Activated CD8-positive, alpha-beta T cell treated with anti-CD3 and anti-CD28 coated beads, Interleukin-2, amount 10 ng/mL, durations not matched to agents 7 days and 5 days (primary cell): ENCODE data around the gene SELPLG. TPM values are rescaled to one million over a fixed set of nuclear protein-coding genes. Genes with fewer than 3 reads are reported as not detected.

Experiments used
- ATAC-seq: fragments of 150-1000 bp; cut with Tn5 transposase; one replicate; pipeline ENCODE4 v1.10.0; 2021; ENCODE audit warnings: moderate library complexity
- CTCF ChIA-PET: fragments of 350-600 bp; sonication (Branson Sonifier 250); formaldehyde crosslinking; loops from one replicate; lab custom pipeline; 2021; ENCODE audit warnings: antibody characterized with exemption; lab: Charles Lee
- POLR2A ChIA-PET: fragments of 350-600 bp; sonication (Branson Sonifier 250); formaldehyde crosslinking; loops from one replicate; lab custom pipeline; 2021; ENCODE audit warnings: antibody characterized with exemption; lab: Charles Lee
- DNase-seq: peaks from one replicate; pipeline ENCODE4 v3.0.0-alpha.2; 2020
- H3K27ac Mint-ChIP-seq: one replicate; pipeline ENCODE4 v1.8.0; 2021; ENCODE audit warnings: mild to moderate bottlenecking, mixed read lengths
- H3K27me3 Mint-ChIP-seq: one replicate; pipeline ENCODE4 v1.8.0; 2021; ENCODE audit warnings: low read depth, mixed read lengths
- H3K36me3 Mint-ChIP-seq: one replicate; pipeline ENCODE4 v1.8.0; 2021; ENCODE audit warnings: low read depth, mixed read lengths
- H3K4me1 Mint-ChIP-seq: one replicate; pipeline ENCODE4 v1.8.0; 2021; ENCODE audit warnings: low read depth, mixed read lengths
- H3K4me3 Mint-ChIP-seq: one replicate; pipeline ENCODE4 v1.8.0; 2021; ENCODE audit warnings: mild to moderate bottlenecking, mixed read lengths
- H3K9me3 Mint-ChIP-seq: one replicate; pipeline ENCODE4 v1.8.0; 2022; ENCODE audit warnings: mixed read lengths; ENCODE audit not compliant: insufficient read depth
- total RNA-seq, 2 experiments: library from RNA; stranded (reverse); gene quantifications; one replicate each; pipeline ENCODE4 v1.2.3, GENCODE V29; 2021

Gene SELPLG
- 100 to 1,000 TPM; 144 to 150 TPM for total RNA-seq

- DNase-seq (peak; percentile 92), ATAC-seq (peak; percentile 59)
- Mint-ChIP-seq H3K27ac (peak within 1 kb of the TSS; percentile 99), H3K36me3 (peaks cover 55% of the 10 kb centered on the region), H3K4me3 (peak within 1 kb of the TSS; percentile 100), H3K27me3 (no peaks in the 10 kb centered on the region), H3K9me3 (no peaks in the 10 kb centered on the region), H3K4me1 (peaks cover 63% of the 10 kb centered on the region)
- ChIA-PET POLR2A (interaction anchor here (1.1 to 10.9 kb wide), 10 partner anchors 8 to 223 kb away, joined by 3 to 121 read pairs (median 5); partner anchors contain the start of genes ISCU, SART3 and SSH1), CTCF (interaction anchor here (1.3 to 13.3 kb wide), 12 partner anchors 13 to 170 kb away, joined by 3 to 250 read pairs (median 12); partner anchors contain the start of genes ISCU and SART3)
Measured at GRCh38 chr12:108633534-108634248, at the start of gene SELPLG. SELPLG (minus strand) TSS chr12:108633894; CDS start chr12:108624307, 9,587 bp downstream.

- peaks cover 23% of the 10 kb centered on the region for H3K4me1 Mint-ChIP-seq
- no peak overlapping the region for H3K4me3 Mint-ChIP-seq
- peaks cover 12% of the 10 kb centered on the region for H3K36me3 Mint-ChIP-seq
- CTCF ChIA-PET = interaction anchor here (1.0 to 3.8 kb wide), 4 partner anchors 9 to 21 kb away, joined by 3 to 18 read pairs (median 3); no protein-coding TSS in a partner anchor
- no peaks in the 10 kb centered on the region for H3K9me3 Mint-ChIP-seq
- no peak overlapping the region for H3K27ac Mint-ChIP-seq
- DNase-seq (no peak), ATAC-seq (no peak)
- POLR2A ChIA-PET = no interaction called here
- no peaks in the 10 kb centered on the region for H3K27me3 Mint-ChIP-seq
Measured at GRCh38 chr12:108681317-108681716, 47.6 kb upstream of the SELPLG start.

- CTCF ChIA-PET = interaction anchor here (0.9 to 3.8 kb wide), 3 partner anchors 11 to 51 kb away, joined by 3 to 18 read pairs (median 3); no protein-coding TSS in a partner anchor
Measured at GRCh38 chr12:108679106-108679681, 45.5 kb upstream of the SELPLG start.

GRCh38 chr12:108678104-108678730, 44.5 kb upstream of the SELPLG start:
- Mint-ChIP-seq H3K27ac (no peak overlapping the region), H3K4me1 (peaks cover 12% of the 10 kb centered on the region), H3K4me3 (no peak overlapping the region), H3K36me3 (peaks cover 17% of the 10 kb centered on the region), H3K27me3 (no peaks in the 10 kb centered on the region), H3K9me3 (no peaks in the 10 kb centered on the region)
- ATAC-seq (no peak), DNase-seq (no peak)
- ChIA-PET POLR2A (no interaction called here), CTCF (interaction anchor here (0.9 to 3.8 kb wide), 2 partner anchors 12 to 14 kb away, joined by 3 to 18 read pairs; no protein-coding TSS in a partner anchor)

More at GRCh38 chr12:108679106-108679681, 45.5 kb upstream of the SELPLG start:
- Mint-ChIP-seq H3K36me3 (peaks cover 17% of the 10 kb centered on the region), H3K27me3 (no peaks in the 10 kb centered on the region), H3K4me3 (no peak overlapping the region), H3K27ac (no peak overlapping the region), H3K9me3 (no peaks in the 10 kb centered on the region), H3K4me1 (peaks cover 12% of the 10 kb centered on the region)
- ATAC-seq = no peak
- POLR2A ChIA-PET = no interaction called here
- no peak for DNase-seq

- CTCF ChIA-PET = no interaction called here
Measured at GRCh38 chr12:108677381-108677780, 43.7 kb upstream of the SELPLG start.

GRCh38 chr12:108676707-108677106, 43.0 kb upstream of the SELPLG start:
- H3K4me3 Mint-ChIP-seq = no peak overlapping the region
- H3K27ac Mint-ChIP-seq = no peak overlapping the region
- DNase-seq (no peak), ATAC-seq (no peak)
- ChIA-PET CTCF (interaction anchor here (1.1 to 1.7 kb wide), 2 partner anchors 12 to 136 kb away, joined by 5 to 6 read pairs; no protein-coding TSS in a partner anchor), POLR2A (interaction anchor here (0.7 kb wide), 1 partner anchor 14 kb away, joined by 3 read pairs; no protein-coding TSS in a partner anchor)
- H3K36me3 Mint-ChIP-seq = peaks cover 17% of the 10 kb centered on the region
- H3K4me1 Mint-ChIP-seq = peaks cover 12% of the 10 kb centered on the region
- no peaks in the 10 kb centered on the region for H3K27me3 Mint-ChIP-seq
- no peaks in the 10 kb centered on the region for H3K9me3 Mint-ChIP-seq

More at GRCh38 chr12:108677381-108677780, 43.7 kb upstream of the SELPLG start:
- POLR2A ChIA-PET = no interaction called here
- Mint-ChIP-seq H3K9me3 (no peaks in the 10 kb centered on the region), H3K4me3 (no peak overlapping the region), H3K27ac (no peak overlapping the region), H3K27me3 (no peaks in the 10 kb centered on the region), H3K36me3 (peaks cover 17% of the 10 kb centered on the region), H3K4me1 (peaks cover 12% of the 10 kb centered on the region)
- ATAC-seq (no peak), DNase-seq (no peak)

- H3K4me3 Mint-ChIP-seq = no peak overlapping the region
- no peak for DNase-seq
- ATAC-seq = no peak
- POLR2A ChIA-PET = no interaction called here
- no peaks in the 10 kb centered on the region for H3K9me3 Mint-ChIP-seq
- no peaks in the 10 kb centered on the region for H3K27me3 Mint-ChIP-seq
- H3K27ac Mint-ChIP-seq = no peak overlapping the region
- H3K4me1 Mint-ChIP-seq = peaks cover 7% of the 10 kb centered on the region
- CTCF ChIA-PET = interaction anchor here (1.7 kb wide), 1 partner anchor 11 kb away, joined by 6 read pairs; no protein-coding TSS in a partner anchor
- H3K36me3 Mint-ChIP-seq = peaks cover 17% of the 10 kb centered on the region
Measured at GRCh38 chr12:108675792-108676191, 42.1 kb upstream of the SELPLG start.

- ATAC-seq (no peak), DNase-seq (no peak)
- CTCF ChIA-PET = interaction anchor here (0.6 to 2.0 kb wide), 3 partner anchors 13 to 131 kb away, joined by 3 to 5 read pairs (median 4); no protein-coding TSS in a partner anchor
- Mint-ChIP-seq H3K9me3 (no peaks in the 10 kb centered on the region), H3K4me1 (no peaks in the 10 kb centered on the region), H3K27ac (no peak overlapping the region), H3K4me3 (no peak overlapping the region), H3K27me3 (no peaks in the 10 kb centered on the region), H3K36me3 (peaks cover 9% of the 10 kb centered on the region)
- POLR2A ChIA-PET = no interaction called here
Measured at GRCh38 chr12:108672054-108672453, 38.4 kb upstream of the SELPLG start.

GRCh38 chr12:108671110-108671509, 37.4 kb upstream of the SELPLG start:
- no peaks in the 10 kb centered on the region for H3K4me1 Mint-ChIP-seq
- CTCF ChIA-PET = interaction anchor here (1.4 to 10.0 kb wide), 3 partner anchors 15 to 132 kb away, joined by 4 to 281 read pairs (median 5); no protein-coding TSS in a partner anchor
- no peaks in the 10 kb centered on the region for H3K9me3 Mint-ChIP-seq
- no peak for ATAC-seq
- no peak overlapping the region for H3K4me3 Mint-ChIP-seq
- H3K27me3 Mint-ChIP-seq = no peaks in the 10 kb centered on the region
- no peak overlapping the region for H3K27ac Mint-ChIP-seq
- peaks cover 5% of the 10 kb centered on the region for H3K36me3 Mint-ChIP-seq
- POLR2A ChIA-PET = no interaction called here
- DNase-seq = no peak

- H3K27ac Mint-ChIP-seq = no peak overlapping the region
- H3K36me3 Mint-ChIP-seq = no peaks in the 10 kb centered on the region
- H3K4me3 Mint-ChIP-seq = no peak overlapping the region
- no peak for DNase-seq
- ChIA-PET CTCF (interaction anchor here (1.3 to 10.0 kb wide), 4 partner anchors 16 to 133 kb away, joined by 3 to 281 read pairs (median 4); no protein-coding TSS in a partner anchor), POLR2A (no interaction called here)
- ATAC-seq = no peak
- no peaks in the 10 kb centered on the region for H3K9me3 Mint-ChIP-seq
- no peaks in the 10 kb centered on the region for H3K4me1 Mint-ChIP-seq
- no peaks in the 10 kb centered on the region for H3K27me3 Mint-ChIP-seq
Measured at GRCh38 chr12:108670066-108670631, 36.5 kb upstream of the SELPLG start.

GRCh38 chr12:108668542-108668941, 34.8 kb upstream of the SELPLG start:
- ChIA-PET POLR2A (no interaction called here), CTCF (interaction anchor here (0.7 to 10.0 kb wide), 7 partner anchors 18 to 135 kb away, joined by 3 to 281 read pairs (median 4); partner anchors contain the start of genes ISCU and SART3)
- DNase-seq = no peak
- Mint-ChIP-seq H3K36me3 (no peaks in the 10 kb centered on the region), H3K9me3 (no peaks in the 10 kb centered on the region), H3K27ac (no peak overlapping the region), H3K4me3 (no peak overlapping the region), H3K4me1 (peaks cover 13% of the 10 kb centered on the region), H3K27me3 (no peaks in the 10 kb centered on the region)
- no peak for ATAC-seq
